HepG2 (cell line): ENCODE measurements around the gene WIZ.

Source experiments
- ADNP ChIP-seq: sonication (generic); formaldehyde crosslinking; IDR thresholded peaks from 2 replicates; pipeline ENCODE4 v1.4.0; 2020; ENCODE audit warnings: missing genetic modification reagents
- NR1H2 ChIP-seq: sonication (generic); formaldehyde crosslinking; IDR thresholded peaks from 2 replicates; pipeline ENCODE4 v1.8.1; 2022; ENCODE audit warnings: low read depth, missing genetic modification reagents, borderline replicate concordance
- SIN3A ChIP-seq: IDR thresholded peaks from 2 replicates; pipeline ENCODE4 v1.6.1; 2011; ENCODE audit warnings: low read depth, mild to moderate bottlenecking, control low read depth, low read length, borderline replicate concordance
- TEAD2 ChIP-seq: sonication (generic); formaldehyde crosslinking; IDR thresholded peaks from 2 replicates; pipeline ENCODE4 v1.9.0; 2021; ENCODE audit warnings: missing genetic modification reagents
- ZNF143 ChIP-seq: sonication (generic); formaldehyde crosslinking; IDR thresholded peaks from 2 replicates; pipeline ENCODE4 v1.4.0; 2020; ENCODE audit warnings: missing genetic modification reagents
- ZNF274 ChIP-seq: sonication (generic); formaldehyde crosslinking; IDR thresholded peaks from 2 replicates; pipeline ENCODE4 v1.5.1; 2020; ENCODE audit warnings: mild to moderate bottlenecking, missing genetic modification reagents
- ZNF543 ChIP-seq: sonication (generic); formaldehyde crosslinking; IDR thresholded peaks from 2 replicates; pipeline ENCODE4 v1.4.0; 2020; ENCODE audit warnings: mild to moderate bottlenecking, missing genetic modification reagents
- TF ChIP-seq, protein P1 (sequence below): sonication (generic); formaldehyde crosslinking; IDR thresholded peaks from 2 replicates; pipeline ENCODE4 v1.5.0; 2020; ENCODE audit warnings: missing genetic modification reagents, mild to moderate bottlenecking, borderline replicate concordance
- TF ChIP-seq, protein P2 (sequence below): sonication (generic); formaldehyde crosslinking; IDR thresholded peaks from 2 replicates; pipeline ENCODE4 v1.9.0; 2022; ENCODE audit warnings: low read depth, missing genetic modification reagents
- TF ChIP-seq, protein P3 (sequence below): sonication (generic); formaldehyde crosslinking; IDR thresholded peaks from 2 replicates; pipeline ENCODE4 v1.5.0; 2020; ENCODE audit warnings: mild to moderate bottlenecking, missing genetic modification reagents, moderate library complexity
- TF ChIP-seq, protein P4 (sequence below), 2 experiments: IDR thresholded peaks; 2 replicates each; pipeline ENCODE4 v1.6.1; 2011 to 2012; ENCODE audit warnings: low read length in 2 of 2, borderline replicate concordance in 1 of 2, low read depth in 1 of 2, mild to moderate bottlenecking in 1 of 2, moderate library complexity in 1 of 2

DNA sequence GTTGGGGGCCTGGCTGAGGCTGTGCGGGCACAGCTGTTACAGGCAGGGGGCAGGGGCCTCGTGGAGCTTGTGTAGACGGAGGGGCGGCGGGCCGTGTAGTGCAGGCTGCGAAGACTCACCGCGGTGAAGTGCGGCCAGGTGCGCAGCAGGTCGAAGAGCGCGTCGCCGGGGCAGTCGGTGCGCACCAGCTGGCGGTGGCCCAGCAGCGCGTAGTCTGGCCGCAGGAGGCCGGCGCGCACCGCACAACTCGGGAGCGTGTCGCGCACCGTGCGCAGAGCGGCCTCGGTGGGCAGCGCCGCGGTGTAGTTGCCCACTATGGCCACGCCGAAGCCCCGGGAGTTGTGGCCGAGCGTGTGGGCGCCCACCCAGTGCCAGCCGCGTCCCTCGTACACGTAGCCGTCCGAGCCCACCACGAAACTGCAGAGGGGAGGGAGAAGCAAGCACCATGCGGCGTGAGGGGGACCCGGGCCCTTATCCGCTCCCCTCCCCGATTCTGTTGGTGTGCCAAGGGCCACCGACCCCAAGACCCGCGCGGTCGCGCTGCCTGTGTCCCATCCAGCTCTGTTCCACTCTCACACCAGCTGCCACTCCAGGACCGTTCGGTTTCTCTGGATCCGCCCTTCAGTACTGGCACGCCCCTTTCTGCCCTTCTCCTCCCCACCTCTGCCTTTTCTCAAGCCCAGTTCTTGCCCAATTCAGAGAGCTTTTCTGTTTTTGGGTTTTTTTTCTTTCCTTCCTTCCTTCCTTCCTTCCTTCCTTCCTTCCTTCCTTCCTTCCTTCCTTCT is 19.9 kb upstream of the WIZ start:
- TF ChIP-seq SIN3A (no peak), TEAD2 (no peak), ZNF143 (CRISPR knock-in tag) (no peak), ZNF543 (no peak), NR1H2 (CRISPR knock-in tag) (no peak), ZNF274 (CRISPR knock-in tag) (no peak), ADNP (CRISPR knock-in tag) (no peak)
- TF ChIP-seq, protein P1, sequence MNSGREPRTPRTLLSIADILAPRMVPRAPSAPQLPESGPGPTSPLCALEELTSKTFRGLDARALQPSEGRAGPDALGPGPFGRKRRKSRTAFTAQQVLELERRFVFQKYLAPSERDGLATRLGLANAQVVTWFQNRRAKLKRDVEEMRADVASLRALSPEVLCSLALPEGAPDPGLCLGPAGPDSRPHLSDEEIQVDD (CRISPR knock-in tag) = no peak
- TF ChIP-seq, protein P2, sequence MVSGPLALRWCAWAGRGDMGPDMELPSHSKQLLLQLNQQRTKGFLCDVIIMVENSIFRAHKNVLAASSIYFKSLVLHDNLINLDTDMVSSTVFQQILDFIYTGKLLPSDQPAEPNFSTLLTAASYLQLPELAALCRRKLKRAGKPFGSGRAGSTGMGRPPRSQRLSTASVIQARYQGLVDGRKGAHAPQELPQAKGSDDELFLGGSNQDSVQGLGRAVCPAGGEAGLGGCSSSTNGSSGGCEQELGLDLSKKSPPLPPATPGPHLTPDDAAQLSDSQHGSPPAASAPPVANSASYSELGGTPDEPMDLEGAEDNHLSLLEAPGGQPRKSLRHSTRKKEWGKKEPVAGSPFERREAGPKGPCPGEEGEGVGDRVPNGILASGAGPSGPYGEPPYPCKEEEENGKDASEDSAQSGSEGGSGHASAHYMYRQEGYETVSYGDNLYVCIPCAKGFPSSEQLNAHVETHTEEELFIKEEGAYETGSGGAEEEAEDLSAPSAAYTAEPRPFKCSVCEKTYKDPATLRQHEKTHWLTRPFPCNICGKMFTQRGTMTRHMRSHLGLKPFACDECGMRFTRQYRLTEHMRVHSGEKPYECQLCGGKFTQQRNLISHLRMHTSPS (CRISPR knock-in tag) = no peak
- TF ChIP-seq, protein P3, sequence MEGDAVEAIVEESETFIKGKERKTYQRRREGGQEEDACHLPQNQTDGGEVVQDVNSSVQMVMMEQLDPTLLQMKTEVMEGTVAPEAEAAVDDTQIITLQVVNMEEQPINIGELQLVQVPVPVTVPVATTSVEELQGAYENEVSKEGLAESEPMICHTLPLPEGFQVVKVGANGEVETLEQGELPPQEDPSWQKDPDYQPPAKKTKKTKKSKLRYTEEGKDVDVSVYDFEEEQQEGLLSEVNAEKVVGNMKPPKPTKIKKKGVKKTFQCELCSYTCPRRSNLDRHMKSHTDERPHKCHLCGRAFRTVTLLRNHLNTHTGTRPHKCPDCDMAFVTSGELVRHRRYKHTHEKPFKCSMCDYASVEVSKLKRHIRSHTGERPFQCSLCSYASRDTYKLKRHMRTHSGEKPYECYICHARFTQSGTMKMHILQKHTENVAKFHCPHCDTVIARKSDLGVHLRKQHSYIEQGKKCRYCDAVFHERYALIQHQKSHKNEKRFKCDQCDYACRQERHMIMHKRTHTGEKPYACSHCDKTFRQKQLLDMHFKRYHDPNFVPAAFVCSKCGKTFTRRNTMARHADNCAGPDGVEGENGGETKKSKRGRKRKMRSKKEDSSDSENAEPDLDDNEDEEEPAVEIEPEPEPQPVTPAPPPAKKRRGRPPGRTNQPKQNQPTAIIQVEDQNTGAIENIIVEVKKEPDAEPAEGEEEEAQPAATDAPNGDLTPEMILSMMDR (CRISPR knock-in tag) = no peak
- TF ChIP-seq, protein P4, sequence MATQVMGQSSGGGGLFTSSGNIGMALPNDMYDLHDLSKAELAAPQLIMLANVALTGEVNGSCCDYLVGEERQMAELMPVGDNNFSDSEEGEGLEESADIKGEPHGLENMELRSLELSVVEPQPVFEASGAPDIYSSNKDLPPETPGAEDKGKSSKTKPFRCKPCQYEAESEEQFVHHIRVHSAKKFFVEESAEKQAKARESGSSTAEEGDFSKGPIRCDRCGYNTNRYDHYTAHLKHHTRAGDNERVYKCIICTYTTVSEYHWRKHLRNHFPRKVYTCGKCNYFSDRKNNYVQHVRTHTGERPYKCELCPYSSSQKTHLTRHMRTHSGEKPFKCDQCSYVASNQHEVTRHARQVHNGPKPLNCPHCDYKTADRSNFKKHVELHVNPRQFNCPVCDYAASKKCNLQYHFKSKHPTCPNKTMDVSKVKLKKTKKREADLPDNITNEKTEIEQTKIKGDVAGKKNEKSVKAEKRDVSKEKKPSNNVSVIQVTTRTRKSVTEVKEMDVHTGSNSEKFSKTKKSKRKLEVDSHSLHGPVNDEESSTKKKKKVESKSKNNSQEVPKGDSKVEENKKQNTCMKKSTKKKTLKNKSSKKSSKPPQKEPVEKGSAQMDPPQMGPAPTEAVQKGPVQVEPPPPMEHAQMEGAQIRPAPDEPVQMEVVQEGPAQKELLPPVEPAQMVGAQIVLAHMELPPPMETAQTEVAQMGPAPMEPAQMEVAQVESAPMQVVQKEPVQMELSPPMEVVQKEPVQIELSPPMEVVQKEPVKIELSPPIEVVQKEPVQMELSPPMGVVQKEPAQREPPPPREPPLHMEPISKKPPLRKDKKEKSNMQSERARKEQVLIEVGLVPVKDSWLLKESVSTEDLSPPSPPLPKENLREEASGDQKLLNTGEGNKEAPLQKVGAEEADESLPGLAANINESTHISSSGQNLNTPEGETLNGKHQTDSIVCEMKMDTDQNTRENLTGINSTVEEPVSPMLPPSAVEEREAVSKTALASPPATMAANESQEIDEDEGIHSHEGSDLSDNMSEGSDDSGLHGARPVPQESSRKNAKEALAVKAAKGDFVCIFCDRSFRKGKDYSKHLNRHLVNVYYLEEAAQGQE (IDR thresholded peaks at IDR 0.05; ENCODE audit: borderline replicate concordance in 1 of 2, low read depth in 1 of 2, low read length in 2 of 2) = no peak
